Stimulated activated CD4-positive, alpha-beta T cell treated with anti-CD3 and anti-CD28 coated beads, Interleukin-12 subunit alpha, Interleukin-12 subunit beta, amount 100 ng/mL, for 4 hours (primary cell): ENCODE measurements around the gene SRSF2.
"Not testable (repeated sequence)": the region's sequence is repeated elsewhere in the genome, so short reads cannot be mapped to it uniquely, and the experiment has no call there.

ENCODE experiments used
- DNase-seq: peaks from one replicate; pipeline ENCODE4 v3.0.0-alpha.2; 2020

Gene SRSF2, protein sequence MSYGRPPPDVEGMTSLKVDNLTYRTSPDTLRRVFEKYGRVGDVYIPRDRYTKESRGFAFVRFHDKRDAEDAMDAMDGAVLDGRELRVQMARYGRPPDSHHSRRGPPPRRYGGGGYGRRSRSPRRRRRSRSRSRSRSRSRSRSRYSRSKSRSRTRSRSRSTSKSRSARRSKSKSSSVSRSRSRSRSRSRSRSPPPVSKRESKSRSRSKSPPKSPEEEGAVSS

DNA sequence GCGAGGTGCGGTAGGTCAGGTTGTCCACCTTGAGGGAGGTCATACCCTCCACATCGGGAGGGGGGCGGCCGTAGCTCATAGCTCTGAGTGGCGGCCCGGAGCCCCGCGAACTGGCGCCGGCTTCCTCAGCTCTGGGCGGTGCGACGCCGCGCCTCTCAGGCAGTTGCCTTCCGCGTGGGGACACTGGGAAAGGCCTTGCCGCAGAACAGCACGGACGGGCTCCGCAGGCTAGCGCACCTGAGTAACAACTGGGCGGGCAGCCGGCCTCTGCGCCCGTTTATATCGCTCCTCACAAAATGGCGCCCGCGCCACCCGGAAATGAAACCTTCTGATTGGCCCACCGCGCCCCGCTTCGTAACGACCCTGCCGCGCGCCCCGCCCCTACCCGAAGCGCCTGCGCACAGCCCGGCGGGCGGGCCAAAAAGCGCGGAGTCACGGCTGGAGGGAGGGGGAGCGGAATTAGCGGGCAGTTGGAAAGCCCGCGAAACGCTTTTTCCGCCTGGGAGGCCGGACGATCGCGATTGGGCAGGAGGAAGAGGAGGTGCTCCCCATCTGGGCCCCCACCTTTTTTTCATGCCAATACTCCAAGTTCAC, at the start of gene SRSF2:
TSS of gene SRSF2 (minus strand) at position 250 of the 594 bp plus-strand sequence. CDS start at position 79, 171 bp downstream.
- DNase-seq: peak; percentile 97

DNA sequence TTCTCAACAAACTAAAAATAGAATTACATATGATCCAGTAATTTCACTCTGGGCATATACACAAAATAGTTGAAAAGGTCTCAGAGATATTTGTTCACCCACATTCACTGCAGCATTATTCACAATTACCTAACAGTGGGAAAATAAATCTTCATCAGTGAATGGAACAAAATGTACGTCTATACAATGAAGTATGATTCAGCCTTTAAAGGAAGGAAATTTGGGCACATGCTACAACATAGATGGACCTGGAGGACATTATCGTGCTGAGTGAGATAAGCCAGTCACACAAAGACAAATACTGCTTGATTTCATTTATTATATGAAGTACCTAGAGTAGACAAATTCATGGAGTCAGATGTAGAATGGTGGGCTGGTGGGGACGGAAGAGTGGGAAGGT, 47.8 kb upstream of the SRSF2 start:
- no peak for DNase-seq

DNA sequence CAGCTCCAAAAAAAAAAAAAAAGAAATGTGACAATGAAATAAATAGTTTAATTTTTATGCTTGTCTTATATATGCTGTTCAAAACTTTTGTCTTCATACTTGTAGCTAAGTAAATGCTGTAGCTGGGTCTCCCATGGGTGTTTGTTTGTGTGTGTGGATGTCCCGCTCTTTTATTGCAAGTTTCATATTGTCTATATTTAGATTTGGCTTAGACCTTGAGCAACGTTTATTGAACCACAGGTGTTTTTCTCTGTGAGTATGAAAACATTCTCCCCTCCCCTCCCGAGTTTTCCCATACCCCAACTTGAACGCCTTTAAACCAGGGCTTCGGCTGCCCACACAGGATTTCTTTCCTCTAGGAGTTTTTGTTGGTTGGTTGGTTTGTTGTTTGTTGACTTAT, 46.0 kb upstream of the SRSF2 start:
- no peak for DNase-seq

DNA sequence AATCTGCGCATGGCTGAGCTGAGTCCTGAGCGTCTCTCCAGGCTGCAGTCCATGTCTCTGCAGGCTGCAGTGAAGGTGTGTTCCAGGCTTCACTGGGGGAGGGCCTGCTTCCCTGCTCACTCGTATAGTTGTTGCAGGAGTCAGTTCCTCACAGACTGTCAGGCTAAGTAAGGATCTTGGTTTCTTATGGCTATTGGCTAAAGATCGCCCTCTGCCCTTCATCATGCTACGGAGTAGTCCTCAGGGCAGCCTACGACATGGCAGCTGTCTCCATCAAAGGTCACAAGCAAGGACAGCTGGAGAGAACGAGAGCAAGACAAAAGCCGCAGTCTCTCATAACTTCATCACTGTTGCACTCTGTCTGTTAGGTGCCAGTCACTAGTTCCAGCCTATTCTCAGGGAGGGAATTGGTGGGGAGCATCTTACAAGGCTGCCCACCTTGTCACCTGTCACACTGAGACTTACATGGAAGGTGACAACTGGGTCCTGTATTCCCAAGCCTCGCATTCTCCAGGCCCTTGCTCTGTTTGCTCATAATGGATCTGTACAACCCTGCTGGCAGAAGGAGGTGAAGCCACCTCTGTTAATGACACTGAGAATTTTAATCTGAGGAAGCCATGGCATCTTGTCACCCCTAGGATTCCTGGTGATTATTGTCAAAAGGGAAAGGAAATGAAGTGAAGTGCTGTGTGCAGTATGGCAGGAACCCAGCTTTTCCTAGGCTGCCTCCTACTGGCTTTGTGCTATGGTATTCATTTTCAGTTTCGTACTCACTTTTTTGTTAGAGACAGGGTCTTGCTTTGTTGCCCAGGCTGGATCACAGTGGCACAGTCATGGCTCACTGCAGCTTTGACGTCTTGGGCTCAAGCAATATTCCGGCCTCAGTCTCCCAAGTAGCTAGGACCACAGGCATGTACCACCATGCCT, 44.2 kb upstream of the SRSF2 start:
- DNase-seq: no peak

DNA sequence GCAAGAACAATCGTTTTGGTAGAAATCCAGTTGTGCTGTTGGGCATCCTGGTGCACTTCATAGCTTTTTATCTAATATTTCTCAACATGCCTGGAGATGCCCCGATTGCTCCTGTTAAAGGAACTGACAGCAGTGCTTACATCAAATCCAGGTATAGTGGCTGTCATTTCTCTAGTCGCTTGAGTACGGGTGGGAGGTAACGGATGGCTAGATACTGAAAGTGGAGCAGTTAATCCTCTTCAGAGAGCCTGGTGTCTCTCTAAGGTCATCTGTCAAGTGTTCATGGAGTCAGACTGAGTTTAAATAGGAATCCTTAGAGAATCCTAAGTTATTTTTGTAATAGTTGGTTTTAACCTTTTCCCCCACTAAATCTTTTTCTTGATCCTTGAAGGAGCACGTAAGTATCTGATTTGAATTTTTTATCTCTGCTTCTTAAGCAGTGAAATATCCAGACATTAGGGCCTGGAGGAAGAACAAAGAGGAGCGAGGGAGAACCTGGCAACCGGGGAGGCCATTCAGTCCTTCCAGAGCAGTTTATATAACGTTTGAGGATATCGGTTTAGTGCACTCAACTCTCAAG, 38.0 kb upstream of the SRSF2 start:
- DNase-seq: no peak

DNA sequence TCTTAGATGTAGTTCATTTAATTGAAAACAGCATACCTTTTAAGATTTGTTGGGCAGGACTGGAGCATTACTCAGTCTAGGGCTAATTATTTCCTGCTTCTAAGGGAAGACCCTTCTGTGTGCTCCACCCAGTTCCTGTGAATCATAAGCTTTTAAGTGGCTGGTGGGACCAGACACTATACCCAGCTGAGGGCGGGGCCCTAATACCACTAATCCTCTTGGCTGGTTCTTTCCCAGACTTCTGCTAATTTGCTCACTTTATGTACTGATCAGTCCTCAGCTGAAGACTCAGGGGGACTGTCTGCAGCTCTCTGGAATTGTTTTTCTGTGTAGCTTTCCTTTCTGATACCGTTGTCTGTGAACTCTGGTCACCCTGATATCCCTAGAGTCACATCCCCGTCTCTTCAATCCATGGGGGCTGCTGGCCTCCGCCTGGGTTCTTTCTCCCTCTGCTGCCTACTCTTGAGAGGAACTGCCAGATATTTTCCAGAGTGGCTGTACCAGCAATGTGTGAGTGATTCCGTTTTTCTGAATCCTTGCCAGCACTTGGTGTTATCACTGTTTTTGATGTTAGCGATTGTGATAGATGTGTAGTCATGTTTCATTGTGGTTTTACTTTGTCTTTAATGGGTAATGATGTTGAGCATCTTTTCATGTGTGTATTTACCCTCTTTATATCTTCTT, 35.9 kb upstream of the SRSF2 start:
- DNase-seq: peak; percentile 33

DNA sequence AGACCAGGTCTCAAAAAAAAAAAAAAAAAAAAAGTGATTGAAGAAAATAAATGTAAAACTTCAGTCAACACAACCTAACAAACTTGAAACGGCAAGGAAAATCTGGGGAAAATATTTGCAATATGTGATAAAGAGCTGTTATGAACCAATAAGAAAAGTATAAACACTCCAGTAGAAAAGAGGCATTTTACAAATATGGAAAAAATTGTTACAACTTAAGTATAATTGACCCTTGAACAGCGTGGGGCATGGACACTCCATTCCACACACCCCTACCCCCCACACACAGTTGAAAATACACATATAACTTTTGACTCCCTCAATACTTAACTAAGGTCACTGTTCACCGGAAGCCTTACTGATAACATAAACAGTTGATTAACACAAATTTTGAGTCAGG, 21.4 kb upstream of the SRSF2 start:
- DNase-seq: no peak

DNA sequence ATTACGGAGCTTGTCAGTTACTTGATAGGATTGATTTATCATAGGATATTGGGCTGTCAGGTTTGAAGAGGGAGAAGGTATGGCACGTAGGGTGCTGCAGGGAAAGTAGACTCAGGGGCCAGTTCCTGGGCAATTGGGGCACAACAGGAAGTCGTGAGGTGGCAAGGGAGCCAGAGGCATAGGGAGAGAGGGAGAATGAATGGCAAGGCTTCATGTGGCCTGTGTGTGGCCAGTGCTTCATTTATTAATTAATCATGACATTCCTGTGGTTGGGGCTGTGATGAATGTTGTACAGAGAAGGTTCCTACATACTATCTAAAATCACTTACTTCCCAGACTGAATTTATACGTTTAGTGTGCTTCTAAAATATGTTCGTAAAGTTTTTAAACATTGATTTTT, 20.1 kb upstream of the SRSF2 start:
- DNase-seq: no peak

DNA sequence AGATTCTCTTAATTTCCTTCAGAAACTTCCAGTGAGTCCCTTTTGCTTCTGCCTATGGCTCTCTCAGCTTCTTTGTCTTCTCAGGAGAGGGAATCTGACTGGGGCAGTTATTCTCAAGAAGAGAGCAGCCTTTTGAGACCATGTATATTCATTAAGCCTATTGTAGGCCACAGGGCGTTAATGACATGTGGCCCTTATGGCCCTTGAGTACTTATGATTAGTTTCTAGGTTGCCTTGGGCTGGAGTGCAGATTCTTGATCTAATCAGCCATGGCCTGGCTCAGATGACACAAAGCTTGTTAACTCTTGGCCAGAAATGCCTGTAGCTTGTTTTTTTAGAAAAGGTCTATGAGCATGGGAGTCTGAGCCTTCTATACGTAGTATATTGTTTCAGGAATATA, 18.2 kb upstream of the SRSF2 start:
- no peak for DNase-seq

DNA sequence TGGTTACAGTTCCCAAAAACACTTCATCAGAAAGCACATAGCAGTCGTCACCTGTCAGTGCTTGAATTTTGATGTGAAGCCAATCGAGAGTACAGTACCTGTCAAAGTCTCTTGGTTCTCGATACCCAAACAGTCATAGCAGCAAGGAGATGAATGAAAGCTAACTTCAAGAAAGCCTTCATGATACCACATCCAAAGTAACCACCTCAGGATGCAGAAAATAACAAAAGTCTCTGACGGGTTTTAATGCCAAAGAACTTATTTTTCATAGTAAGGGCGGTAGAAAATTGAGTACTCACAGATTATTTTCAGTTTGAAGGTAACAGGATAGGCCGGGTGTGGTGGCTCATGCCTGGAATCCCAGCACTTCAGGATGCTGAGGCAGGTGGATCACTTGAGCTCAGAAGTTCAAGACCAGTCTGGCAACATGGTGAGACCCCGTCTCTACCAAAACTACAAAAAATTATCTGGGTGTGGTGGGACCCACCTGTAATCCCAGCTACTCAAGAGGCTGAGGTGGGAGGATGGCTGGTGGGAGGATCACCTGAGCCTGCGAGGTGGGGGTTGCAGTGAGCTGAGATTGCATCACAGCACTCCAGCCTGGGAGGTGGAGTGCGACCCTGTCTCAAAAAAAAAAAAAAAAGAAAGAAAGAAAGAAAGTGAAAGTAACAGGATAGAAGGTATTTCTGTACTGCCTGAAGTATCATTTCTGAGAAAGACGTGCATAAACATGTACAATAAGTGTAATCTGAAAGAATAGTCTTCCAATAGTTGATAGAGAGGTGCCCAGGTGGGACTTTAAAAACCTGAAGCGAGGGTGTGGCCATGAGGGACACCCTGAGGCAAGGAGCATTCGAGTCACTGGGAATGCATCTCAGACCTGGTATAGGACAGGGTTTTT, 16.2 kb upstream of the SRSF2 start:
- no peak for DNase-seq

DNA sequence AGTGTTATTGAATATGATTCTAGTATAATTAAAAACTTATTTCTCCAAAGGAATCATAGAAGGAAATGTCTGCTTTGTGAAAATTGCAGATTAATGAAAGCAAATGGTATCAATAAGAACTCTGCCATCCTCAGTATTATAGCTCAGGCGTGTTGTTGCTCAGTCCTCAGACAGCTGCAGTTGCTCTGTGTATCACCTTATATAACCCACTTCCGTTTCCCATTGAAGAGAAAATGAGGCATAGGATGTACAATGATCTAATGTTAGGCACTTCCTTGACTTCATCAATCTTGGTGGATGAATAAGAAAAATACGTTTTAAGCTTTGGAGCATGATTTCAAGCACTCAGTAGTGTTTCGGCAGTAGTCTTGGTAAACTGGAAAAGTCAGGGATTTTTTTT, 14.9 kb upstream of the SRSF2 start:
- no peak for DNase-seq

DNA sequence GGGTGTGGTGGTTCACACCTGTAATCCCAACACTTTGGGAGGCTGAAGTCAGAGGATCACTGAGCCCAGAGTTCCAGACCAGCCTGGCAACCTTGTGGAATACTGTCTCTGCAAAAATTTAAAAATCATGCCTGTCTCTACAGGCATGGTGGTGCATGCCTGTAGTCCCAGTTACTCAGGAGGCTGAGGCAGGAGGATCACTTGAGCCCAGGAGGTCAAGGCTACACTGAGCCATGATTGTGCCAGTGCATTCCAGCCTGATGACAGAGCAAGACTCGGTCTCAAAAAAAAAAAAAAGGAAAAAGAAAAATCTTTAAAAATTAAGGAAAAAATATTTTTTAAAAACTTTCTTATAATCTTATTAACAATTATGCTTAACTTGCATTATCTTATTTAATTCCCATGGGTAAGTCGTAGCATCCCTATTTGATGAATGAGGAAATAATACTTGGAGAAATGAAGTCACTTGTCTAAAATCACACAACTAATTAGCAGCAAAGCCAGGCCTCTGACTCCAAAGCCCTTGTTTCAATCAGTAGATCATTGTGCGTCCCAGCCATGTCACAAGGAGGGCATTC, 14.4 kb upstream of the SRSF2 start:
- DNase-seq: no peak

DNA sequence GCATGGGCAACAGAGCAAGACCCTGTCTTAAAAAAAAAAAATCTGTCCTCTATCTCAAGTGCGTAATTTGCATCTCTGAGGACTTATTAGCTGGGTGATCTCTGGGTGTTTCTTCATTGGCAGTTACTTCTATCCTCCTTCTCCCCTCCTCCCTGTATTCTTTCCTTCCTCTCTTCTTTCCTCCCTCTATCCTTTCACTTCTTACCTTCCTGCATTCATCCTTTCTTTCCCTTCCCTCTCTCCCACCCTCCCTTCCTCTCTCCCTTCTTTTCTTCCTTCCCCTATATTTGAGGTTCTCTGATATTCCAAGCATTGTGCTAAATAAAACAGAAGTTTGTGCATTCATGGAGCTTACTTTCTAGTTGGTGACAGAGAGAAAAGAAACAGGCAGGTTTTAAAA, 11.5 kb upstream of the SRSF2 start:
- no peak for DNase-seq

DNA sequence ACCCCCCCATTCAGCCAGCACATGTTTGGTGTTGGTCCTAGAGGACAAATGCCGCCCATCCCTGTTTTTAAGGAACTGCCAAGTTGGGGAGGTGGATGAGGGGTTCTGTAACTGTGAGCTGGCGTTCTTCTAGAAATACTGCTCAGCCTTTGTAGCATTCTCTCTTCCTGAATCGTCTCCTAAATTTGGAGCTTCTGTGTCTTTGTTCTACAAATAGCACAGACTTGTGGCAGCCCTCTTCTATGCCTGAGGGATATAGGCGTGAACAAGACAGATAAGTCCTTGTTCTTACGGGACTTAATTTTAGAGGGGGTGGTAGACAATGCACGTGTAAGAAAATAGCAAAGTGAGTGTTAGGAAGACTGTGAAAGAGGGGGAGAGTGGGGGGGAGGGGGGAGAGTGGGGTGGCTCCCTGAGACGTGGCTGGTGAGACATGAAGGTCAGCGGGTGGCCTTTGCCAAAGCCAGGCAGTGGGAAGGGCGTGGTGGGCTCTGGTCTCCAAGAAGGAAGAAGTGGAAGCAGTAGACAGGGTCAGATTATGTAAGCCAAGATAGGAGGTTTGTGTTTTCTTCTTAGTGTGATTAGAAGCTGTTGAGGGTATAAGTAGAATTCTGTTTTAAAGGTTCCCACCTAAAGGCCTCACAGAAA, 10.7 kb upstream of the SRSF2 start:
- no peak for DNase-seq

DNA sequence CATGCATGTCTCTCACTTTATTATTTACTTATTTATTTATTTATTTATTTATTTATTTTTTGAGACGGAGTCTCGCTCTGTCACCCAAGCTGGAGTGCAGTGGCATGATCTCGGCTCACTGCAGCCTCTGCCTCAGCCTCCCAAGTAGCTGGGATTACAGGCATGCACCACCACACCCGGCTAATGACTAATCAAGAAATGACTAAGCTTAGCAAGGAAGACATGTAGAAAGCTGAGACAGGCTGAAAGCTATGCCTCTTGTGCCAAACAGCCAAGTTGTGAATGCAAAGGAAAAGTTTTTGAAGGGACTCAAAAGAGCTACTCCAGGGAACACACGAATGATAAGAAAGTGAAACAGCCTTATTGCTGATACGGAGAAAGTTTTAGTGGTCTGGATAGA, 8.7 kb upstream of the SRSF2 start:
- DNase-seq: not testable (repeated sequence)

DNA sequence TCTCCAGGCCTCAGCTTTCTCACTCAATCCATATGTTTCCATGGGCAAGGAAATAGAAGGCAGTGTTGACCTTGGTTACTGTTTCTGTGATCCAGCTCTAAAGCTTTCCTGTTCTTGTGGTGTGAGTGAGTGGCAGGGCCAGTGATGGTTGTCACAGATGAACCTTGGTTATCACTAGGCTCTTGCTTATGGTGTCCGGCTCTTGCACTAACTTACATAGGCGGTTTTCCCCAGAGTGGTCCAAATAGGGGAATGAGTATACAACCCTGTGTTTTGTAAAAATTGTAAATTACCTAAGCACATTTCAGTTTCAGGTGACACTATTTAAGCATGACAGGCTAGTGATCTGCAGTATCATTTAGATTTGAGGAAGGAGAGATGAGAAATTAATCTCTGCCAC, 7.6 kb upstream of the SRSF2 start:
- DNase-seq: no peak

DNA sequence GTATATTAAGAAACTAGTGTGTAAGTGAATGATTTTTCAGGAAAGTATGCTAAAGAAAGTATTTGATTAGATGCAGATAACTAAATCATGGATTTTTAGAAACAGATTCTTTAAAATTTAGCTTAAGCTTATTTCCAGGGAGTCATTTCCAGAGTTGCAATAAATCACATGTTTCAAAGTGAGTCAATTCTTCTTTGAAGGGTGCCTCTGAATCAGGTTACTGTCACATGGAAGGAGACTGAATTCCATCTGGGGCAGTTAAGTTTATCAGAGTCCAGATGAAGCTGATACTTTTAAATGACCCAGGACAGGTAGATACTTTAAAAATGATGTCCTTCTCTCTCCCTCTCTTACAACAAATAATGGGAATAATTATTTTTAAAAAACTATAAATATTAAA, 5.8 kb upstream of the SRSF2 start:
- no peak for DNase-seq

DNA sequence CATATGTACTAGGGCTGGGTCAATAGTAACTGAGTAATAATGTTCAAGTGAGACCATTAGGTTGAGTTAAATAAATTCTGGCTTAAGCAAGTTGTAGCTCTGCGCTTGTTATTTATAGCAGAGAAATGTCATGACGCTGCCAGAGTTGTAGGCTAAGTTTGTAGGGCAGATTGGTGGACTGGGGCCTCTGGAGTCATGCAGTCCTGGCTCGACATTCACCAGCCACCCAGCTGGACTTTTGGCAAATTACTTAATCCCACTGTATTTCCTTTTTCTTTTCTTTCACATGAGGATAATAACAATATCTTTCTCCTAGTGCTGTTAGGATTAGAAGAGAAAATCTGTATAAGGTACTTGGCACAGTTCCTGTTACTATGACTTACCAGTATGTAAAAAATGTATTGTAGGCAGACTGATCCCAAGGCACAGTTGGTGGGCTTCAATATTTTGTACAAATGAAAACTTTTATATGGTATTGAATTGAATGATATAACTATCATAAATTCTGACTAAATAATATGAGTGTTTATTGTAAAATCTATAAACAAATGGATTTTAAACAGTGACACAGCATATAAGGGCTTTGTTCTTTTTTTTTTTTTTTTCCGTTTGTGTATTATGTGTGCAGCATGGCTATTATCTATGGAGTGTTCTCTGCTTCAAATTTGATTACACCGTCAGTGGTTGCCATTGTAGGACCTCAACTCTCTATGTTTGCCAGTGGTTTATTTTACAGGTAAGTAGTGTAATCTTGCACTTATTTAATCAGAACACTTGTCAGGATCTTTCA, 3.4 kb upstream of the SRSF2 start:
- no peak for DNase-seq

DNA sequence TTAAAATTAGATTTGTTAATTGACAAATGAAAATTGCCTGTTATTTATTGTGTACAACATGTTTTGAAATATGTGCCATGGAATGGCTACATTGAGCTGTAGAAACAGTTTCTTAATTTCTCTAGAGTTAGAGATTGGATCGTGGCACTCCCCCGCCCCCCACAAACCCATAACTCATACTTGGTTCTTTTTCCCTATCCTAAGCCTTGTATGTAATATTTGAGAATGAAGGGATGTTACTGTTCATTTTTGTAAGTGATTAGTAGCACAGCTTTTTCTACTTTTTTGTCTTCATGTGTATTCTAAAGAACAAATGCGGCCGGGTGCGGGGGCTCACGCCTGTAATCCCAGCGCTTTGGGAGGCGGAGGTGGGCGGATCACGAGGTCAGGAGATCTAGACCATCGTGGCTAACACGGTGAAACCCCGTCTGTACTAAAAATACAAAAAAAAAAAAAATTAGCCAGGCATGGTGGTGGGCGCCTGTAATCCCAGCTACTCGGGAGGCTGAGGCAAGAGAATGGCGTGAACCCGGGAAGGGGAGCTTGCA, 2.5 kb upstream of the SRSF2 start:
- not testable (repeated sequence) for DNase-seq

DNA sequence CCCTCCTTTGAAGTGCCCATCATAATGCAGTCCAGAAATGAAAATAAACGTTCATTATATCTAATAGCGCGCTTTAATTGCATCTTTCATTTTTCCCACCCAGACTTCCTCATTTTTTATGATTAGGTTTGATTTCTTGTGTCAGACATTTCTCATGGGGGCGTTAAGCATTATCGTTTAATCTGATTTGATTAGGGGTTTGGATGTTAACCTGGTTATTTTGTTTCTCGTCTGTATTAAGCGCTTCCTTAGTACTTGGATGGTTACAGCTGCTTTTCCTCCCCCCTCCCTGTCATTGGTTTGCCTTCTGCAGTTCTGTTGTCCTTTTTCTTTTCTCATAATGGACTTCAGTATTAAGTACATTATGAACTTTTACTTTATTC, 1.3 kb upstream of the SRSF2 start:
- DNase-seq: no peak
